ENCODE measurements around the gene CCDC158. TPM values are rescaled to one million over a fixed set of nuclear protein-coding genes. Genes with fewer than 3 reads are reported as not detected.

The CCDC158 gene
- total RNA-seq, 1 donor, result 0.36 TPM

DNA sequence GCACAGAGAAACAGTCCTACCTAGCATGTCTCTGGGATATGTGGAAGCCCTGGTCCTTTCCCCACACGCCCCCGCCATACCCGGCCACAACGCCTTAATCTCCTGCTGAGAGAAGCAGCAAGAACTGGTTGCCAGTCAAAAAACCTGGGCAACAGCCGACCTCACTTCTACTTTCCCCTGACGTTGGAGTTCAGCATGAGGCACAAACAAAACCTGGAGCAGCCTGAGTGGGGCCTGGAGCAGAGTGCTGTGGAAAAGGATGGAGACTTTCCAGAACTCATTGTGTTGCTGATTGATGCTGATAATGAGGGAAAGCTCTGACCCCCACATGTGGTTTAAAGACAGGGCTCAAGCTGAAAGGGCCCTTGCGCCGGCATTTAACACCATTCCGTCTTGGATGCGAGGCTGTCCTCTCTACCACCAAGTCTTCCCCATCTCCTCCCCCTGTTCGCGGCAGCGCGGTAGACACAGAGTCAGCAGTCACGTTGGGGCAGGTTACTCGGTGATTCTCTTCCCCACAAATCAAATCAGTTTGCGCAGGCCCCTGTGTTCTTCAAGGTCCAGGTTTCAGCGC, 666 bp downstream of the CCDC158 start:
- peak; percentile 73 for DNase-seq (ENCODE audit: insufficient read length, low spot score, missing footprints)
- Histone ChIP-seq H3K27me3 (ENCODE audit: insufficient read depth, low read length) (peaks cover 13% of the 10 kb centered on the region), H3K4me1 (ENCODE audit: insufficient read depth, low read length) (no peaks in the 10 kb centered on the region), H3K4me2 (ENCODE audit: insufficient read depth, low read length) (peak overlapping the region; percentile 73), H3K9me3 (ENCODE audit: low read depth, low read length) (no peaks in the 10 kb centered on the region), H3K79me2 (ENCODE audit: insufficient read depth, low read length) (no peaks in the 10 kb centered on the region), H3K36me3 (ENCODE audit: insufficient read depth, low read length) (no peaks in the 10 kb centered on the region), H3K27ac (ENCODE audit: low read depth, low read length) (no peak overlapping the region), H2AFZ (ENCODE audit: low read length) (peak overlapping the region; percentile 70), H4K20me1 (ENCODE audit: insufficient read depth, low read length) (no peaks in the 10 kb centered on the region), H3K4me3 (ENCODE audit: insufficient read depth, low read length) (peak overlapping the region; percentile 66)
- TF ChIP-seq, protein P1, sequence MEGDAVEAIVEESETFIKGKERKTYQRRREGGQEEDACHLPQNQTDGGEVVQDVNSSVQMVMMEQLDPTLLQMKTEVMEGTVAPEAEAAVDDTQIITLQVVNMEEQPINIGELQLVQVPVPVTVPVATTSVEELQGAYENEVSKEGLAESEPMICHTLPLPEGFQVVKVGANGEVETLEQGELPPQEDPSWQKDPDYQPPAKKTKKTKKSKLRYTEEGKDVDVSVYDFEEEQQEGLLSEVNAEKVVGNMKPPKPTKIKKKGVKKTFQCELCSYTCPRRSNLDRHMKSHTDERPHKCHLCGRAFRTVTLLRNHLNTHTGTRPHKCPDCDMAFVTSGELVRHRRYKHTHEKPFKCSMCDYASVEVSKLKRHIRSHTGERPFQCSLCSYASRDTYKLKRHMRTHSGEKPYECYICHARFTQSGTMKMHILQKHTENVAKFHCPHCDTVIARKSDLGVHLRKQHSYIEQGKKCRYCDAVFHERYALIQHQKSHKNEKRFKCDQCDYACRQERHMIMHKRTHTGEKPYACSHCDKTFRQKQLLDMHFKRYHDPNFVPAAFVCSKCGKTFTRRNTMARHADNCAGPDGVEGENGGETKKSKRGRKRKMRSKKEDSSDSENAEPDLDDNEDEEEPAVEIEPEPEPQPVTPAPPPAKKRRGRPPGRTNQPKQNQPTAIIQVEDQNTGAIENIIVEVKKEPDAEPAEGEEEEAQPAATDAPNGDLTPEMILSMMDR (IDR thresholded peaks at IDR 0.05; ENCODE audit: extremely low read depth, low read depth, low read length), result no peak

DNA sequence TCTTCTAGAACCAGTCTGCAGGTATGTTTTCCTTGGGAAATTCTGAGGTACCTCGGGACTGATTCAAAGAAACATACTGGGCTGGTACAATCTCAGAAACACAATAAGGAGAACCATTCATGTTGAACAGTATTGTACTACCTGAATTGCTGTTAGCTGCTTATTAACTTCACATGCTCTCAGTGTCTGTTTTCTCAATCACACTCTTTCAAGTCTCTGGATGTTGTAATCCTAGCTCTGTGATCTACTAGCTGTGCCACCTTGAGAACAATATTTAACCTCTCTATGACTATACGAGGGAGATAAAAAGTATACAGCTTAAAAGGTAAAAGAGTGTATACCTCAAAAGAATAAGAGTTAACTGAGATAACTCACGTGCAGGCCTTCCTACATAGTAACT, 10.3 kb downstream of the CCDC158 start:
- Histone ChIP-seq H3K4me2 (ENCODE audit: insufficient read depth, low read length) (no peak overlapping the region), H3K36me3 (ENCODE audit: insufficient read depth, low read length) (no peaks in the 10 kb centered on the region), H3K9me3 (ENCODE audit: low read depth, low read length) (no peaks in the 10 kb centered on the region), H3K27me3 (ENCODE audit: insufficient read depth, low read length) (peaks cover 15% of the 10 kb centered on the region), H3K4me1 (ENCODE audit: insufficient read depth, low read length) (no peaks in the 10 kb centered on the region), H3K79me2 (ENCODE audit: insufficient read depth, low read length) (no peaks in the 10 kb centered on the region), H2AFZ (ENCODE audit: low read length) (no peak overlapping the region), H3K27ac (ENCODE audit: low read depth, low read length) (no peak overlapping the region), H4K20me1 (ENCODE audit: insufficient read depth, low read length) (no peaks in the 10 kb centered on the region), H3K4me3 (ENCODE audit: insufficient read depth, low read length) (no peak overlapping the region)
- DNase-seq (ENCODE audit: insufficient read length, low spot score, missing footprints), result no peak
- TF ChIP-seq, protein P1 (IDR thresholded peaks at IDR 0.05; ENCODE audit: extremely low read depth, low read depth, low read length), result no peak

DNA sequence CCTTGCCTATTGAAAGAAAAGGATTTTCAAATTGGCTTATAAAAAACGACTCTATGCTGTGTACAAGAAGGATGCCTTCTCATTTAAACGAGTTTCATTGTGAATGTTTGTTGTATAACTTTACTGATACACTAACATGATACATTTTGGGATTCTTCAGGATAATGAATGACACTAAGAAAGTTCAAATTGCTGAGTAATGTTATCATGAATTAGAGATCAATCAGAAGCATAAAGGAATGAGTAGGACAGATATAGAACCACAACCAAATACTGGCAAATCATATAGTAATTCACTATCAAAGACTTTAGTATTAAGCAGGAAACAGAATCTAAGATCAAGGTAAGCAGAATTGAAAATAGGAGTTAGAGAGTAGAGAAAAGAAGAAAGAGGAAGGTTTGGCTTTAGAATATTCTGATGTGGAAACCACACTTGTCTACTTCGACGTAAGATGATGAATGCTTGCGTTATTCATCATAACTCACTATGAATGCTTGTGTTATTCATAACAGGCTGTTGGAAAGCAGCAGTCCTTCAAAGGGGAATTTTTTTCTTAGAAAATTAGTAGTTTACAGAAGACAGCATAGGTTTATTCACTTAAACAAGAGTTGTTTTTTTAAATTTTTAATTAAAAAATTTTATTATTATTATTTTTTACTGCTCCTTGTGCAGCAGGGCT, 13.4 kb downstream of the CCDC158 start:
- Histone ChIP-seq H3K4me2 (ENCODE audit: insufficient read depth, low read length) (no peak overlapping the region), H4K20me1 (ENCODE audit: insufficient read depth, low read length) (no peaks in the 10 kb centered on the region), H3K79me2 (ENCODE audit: insufficient read depth, low read length) (no peaks in the 10 kb centered on the region), H3K27ac (ENCODE audit: low read depth, low read length) (no peak overlapping the region), H3K4me1 (ENCODE audit: insufficient read depth, low read length) (no peaks in the 10 kb centered on the region), H2AFZ (ENCODE audit: low read length) (no peak overlapping the region), H3K4me3 (ENCODE audit: insufficient read depth, low read length) (no peak overlapping the region), H3K9me3 (ENCODE audit: low read depth, low read length) (no peaks in the 10 kb centered on the region), H3K27me3 (ENCODE audit: insufficient read depth, low read length) (peaks cover 36% of the 10 kb centered on the region), H3K36me3 (ENCODE audit: insufficient read depth, low read length) (no peaks in the 10 kb centered on the region)
- TF ChIP-seq, protein P1 (IDR thresholded peaks at IDR 0.05; ENCODE audit: extremely low read depth, low read depth, low read length), result no peak
- DNase-seq (ENCODE audit: insufficient read length, low spot score, missing footprints), result peak; percentile 57

DNA sequence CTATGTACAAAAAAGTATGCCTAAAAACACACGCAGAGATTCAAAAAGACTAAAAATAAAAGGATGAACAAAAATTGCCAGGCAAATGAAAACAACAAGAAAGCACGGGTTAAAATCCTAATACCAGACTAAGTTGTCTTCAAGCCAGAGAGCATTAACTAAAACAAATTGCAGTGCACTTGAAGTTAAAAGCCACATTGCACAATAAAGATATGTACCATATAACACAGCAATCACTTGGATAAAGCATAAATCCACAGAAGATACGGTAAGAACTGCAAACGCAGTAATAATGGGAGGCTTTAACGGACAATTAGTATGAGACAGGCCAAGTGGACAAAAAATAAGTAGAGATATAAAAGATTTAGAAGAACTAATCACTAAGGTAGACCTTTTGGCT, 14.9 kb downstream of the CCDC158 start:
- H3K36me3 ChIP-seq (ENCODE audit: insufficient read depth, low read length), result no peaks in the 10 kb centered on the region
- DNase-seq (ENCODE audit: insufficient read length, low spot score, missing footprints), result no peak
- H3K9me3 ChIP-seq (ENCODE audit: low read depth, low read length), result no peaks in the 10 kb centered on the region
- no peak overlapping the region for H3K4me2 ChIP-seq (ENCODE audit: insufficient read depth, low read length)
- no peaks in the 10 kb centered on the region for H3K4me1 ChIP-seq (ENCODE audit: insufficient read depth, low read length)
- H3K27me3 ChIP-seq (ENCODE audit: insufficient read depth, low read length), result peaks cover 40% of the 10 kb centered on the region
- H3K4me3 ChIP-seq (ENCODE audit: insufficient read depth, low read length), result no peak overlapping the region
- H3K27ac ChIP-seq (ENCODE audit: low read depth, low read length), result no peak overlapping the region
- no peak overlapping the region for H2AFZ ChIP-seq (ENCODE audit: low read length)
- no peaks in the 10 kb centered on the region for H4K20me1 ChIP-seq (ENCODE audit: insufficient read depth, low read length)
- H3K79me2 ChIP-seq (ENCODE audit: insufficient read depth, low read length), result no peaks in the 10 kb centered on the region
- TF ChIP-seq, protein P1 (IDR thresholded peaks at IDR 0.05; ENCODE audit: extremely low read depth, low read depth, low read length), result no peak
